Measurements from ENCODE around the gene ADAM8. TPM values are rescaled to one million over a fixed set of nuclear protein-coding genes. Genes with fewer than 3 reads are reported as not detected.

The ADAM8 gene
- total RNA-seq, 2 donors from 2014 or later, result 2.3 to 2.8 TPM

GRCh38 chr10:133258818-133259601 is 17.7 kb downstream of the ADAM8 start:
- intact Hi-C loops (cut with DNase I, micrococcal nuclease), result no loop called here
- DNase-seq, result peak in 1 of 2 donors; percentile 70
- no peak for ATAC-seq

DNA sequence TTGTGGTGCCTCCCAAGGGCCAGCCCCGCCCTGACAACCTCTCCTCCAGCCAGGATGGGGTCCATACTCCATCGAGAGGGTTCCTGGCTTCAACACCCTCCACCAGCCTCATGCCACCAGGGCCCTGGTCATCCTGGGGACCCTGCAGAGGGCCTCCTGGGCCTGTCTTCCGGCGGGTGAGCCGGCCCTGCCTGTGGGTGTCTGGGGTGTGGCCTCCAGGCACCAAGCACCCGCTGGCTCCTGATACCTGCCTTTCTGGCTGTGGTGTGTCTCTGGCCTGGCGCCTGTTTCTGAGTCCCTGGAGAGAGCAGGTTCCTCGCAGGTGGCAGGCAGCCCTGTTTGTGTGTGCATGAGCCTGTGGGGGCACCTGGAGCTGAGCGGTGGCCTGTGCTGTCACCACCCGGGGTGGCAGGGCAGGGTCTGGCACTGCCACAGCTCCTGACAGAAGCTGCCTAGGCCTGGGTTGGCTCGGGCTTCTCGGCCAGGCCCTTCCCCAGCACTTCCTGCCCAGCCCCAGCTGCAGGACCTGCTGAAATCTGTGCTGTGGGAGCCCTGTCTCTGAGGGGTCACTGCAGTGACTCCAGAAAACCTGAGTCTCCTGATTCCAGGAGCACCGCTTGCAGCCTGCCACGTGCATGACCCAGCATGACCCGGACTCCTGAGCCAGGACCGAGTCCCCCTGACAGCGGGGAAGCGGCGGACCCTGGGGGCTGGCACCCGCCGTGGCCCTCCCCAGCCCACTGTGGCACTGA is 18.4 kb downstream of the ADAM8 start:
- intact Hi-C loops (cut with DNase I, micrococcal nuclease), result no loop called here
- ATAC-seq, result peak; percentile 41
- DNase-seq, result peak; percentile 54 to 64

DNA sequence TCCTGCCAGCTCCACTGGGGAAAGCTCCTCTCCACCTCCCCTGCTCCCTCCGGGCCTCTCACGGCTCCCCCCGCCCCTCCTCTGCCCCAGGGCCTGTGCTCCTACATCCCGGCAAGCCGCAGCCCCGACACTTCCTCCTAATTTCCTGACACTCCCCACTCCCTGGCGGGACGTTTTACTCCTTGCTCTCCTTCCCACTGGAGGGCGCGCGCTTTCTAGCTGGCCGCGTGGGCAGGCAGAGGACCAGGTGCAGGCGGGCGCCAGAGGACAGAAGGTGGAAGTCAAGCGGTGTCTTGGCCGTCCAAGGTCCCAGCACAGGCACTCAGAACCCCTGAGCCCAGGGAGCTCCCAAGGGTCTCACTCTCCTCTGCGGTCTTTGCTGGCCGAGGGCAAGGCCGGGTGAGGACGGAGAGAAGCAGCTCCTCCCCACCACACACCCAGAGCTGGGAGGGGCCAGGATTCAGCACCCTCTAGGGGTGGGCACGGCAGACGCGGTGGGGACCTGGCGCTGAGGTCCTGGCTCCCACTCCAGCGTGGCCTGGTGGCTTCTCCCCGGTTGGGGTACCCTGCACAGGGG is 19.1 kb downstream of the ADAM8 start:
- intact Hi-C loops (cut with DNase I, micrococcal nuclease), result no loop called here
- DNase-seq, result peak; percentile 84 to 89
- peak; percentile 66 for ATAC-seq

GRCh38 chr10:133255323-133255722 is 21.3 kb downstream of the ADAM8 start:
- intact Hi-C loops (cut with DNase I, micrococcal nuclease), result no loop called here
- ATAC-seq (no peak), DNase-seq (no peak)

DNA sequence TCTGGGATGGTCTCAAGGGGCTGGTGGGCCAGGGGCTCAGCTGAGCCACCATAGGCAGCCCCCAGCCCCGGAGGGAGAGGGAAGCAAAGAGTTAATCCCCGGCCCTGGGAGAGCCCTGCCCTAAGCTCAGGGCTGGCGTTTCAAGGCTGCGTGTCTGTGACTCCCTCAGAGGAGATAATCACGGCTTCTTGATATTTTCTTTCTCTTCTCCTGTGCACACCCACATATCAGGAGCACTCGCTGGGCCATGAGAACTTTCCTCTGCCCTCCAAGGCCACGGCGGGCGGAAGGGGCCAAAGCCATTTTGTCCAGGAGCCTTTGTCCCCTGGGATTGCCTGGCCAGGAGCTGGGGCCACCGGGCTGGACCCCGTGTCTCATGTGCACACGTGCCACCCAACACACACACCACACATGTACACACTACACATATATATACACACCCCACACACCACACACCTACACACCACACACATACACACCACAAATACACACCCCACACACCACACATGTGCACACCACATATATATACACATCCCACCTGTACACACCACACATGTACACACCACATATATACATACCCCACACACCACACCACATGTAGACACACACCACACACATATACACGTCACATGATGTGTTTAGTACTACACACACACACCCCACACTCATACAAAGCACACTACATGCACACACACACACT is 22.1 kb downstream of the ADAM8 start:
- no peak for DNase-seq
- no peak for ATAC-seq
- intact Hi-C loops (cut with DNase I, micrococcal nuclease), result no loop called here

GRCh38 chr10:133253361-133253955 is 23.2 kb downstream of the ADAM8 start:
- intact Hi-C loops (cut with DNase I, micrococcal nuclease), result no loop called here
- ATAC-seq (no peak), DNase-seq (no peak)

GRCh38 chr10:133252223-133252552 is 24.5 kb downstream of the ADAM8 start:
- intact Hi-C loops (cut with DNase I, micrococcal nuclease), result no loop called here
- ATAC-seq, result no peak
- DNase-seq, result no peak

DNA sequence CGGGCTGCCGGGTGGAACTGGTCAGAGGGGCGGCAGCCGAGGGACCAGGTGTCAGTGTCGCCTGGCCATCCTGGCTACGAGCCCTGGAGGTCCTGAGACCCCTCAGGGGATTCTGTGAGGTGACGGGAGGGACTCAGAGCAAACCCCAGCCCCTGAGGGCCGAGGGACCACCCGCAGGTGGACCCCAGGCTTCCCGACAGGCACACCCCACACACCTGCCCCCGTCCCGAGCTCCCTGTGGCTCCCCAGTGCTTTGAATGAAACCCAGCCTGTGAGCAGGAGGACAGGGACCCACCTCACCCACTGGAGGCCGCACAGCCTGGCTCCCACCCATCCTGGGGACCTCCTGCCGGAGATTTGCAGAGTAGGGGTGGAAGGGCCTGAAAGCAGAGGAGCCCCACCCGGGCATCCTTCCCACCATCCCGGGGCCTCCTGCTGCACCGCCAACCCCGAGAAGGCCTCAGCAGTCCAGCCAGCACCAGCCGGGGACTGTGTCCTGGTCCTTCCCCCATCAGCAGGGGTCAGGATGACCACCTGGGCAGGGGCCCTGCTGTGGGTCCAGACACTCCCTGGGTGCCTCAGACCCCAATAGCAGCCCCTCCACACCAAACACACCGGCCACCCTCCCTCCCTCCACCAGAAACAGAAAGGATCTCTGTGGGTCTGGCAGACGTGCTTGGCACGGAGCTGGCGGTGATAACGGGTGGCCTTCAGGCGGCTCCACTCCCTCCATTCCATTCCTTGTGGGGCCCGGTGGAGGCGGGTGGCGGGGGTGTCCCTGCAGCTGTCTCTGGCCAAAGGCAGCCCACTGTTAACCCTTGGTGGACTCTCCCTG is 25.1 kb downstream of the ADAM8 start:
- ATAC-seq, result no peak
- DNase-seq, result no peak
- intact Hi-C loops (cut with DNase I, micrococcal nuclease), result no loop called here

DNA sequence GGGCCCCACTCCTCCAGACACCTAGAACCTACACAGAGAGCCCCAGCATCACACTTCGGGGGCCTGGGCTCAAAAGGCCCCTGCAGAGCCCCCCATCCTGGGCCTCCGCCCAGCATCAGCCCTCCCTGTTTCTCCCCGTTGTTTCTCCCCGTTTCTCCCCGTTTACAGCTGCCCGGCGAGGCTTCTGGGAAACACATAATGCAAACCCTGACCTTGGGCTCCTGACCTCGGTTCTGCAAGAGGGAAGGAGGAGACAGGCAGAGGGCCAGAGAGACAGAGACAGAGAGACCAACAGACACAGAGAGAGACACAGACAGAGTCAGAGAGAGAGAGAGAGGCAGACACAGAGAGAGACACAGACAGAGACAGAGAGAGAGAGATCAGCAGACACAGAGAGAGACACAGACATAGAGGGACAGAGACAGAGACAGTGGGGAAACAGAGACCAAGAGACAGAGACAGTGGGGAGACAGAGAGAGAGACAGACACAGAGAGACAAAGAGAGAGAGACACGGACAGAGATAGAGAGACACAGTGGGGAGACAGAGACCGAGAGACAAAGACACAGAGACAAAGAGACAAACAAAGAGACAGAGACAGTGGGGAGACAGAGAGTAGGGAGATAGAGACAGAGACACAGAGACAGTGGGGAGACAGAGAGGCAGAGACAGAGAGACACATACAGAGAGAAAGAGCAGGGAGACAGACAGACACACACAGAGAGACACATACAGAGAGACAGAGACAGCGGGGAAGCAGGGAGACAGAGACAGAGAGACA is 26.5 kb downstream of the ADAM8 start:
- no peak for ATAC-seq
- intact Hi-C loops (cut with DNase I, micrococcal nuclease), result no loop called here
- no peak for DNase-seq

GRCh38 chr10:133249094-133249780 is 27.4 kb downstream of the ADAM8 start:
- intact Hi-C loops (cut with DNase I, micrococcal nuclease), result no loop called here
- no peak for ATAC-seq

DNA sequence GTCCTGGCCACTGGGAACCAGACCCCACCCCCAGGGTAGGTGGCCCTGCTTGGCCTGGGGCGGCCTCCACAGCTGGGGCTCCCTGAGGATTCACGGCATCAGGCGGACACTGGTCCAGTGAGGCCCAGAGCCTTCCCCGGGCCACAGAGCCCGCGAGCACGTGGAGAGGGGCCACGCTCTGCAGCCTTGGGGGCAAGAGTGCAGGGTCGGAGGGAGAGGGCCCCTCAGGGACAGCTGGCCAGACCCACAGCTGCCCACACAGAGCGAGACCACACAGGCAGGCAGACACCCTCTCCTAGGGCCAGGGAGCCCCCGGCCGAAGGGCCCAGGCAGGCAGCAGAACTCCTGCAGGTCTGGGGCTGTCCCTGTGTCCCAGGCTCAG is 28.3 kb downstream of the ADAM8 start:
- intact Hi-C loops (cut with DNase I, micrococcal nuclease), result no loop called here
- DNase-seq, result no peak
- ATAC-seq, result no peak

More at GRCh38 chr10:133249094-133249780, 27.4 kb downstream of the ADAM8 start:
- DNase-seq, result no peak

DNA sequence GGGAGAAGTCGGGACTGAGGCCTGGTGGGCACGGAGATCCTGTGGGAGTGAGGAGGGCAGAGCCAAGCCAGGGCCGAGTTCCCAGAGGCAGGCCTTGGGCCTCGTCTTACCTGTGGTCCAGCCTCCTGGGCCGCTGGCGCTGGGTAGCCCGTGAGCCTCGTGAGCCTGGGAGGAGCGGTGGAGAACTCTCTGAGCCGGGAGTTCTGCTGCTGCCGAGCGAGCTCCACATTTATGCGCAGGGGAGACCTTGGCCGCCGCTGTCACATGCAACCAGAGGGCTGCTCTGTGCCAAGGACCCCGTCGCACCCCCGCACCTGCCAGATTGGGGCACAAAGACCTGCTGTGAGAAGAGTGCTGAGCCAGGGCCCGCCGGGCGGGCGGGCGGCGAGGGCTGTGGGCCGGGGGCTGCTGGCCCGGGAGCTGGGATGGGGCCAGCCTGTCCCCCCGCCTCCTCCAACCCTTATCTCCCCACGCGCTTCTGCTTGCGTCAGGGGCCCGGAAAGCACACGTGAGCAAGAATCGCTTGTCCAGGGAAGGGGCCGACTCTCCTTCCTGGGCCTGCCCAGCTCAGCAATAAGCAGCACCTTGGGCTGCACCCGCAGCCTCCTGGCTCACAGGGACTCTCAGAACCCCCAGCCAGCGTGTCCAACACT is 28.9 kb downstream of the ADAM8 start:
- ATAC-seq (no peak), DNase-seq (no peak)
- intact Hi-C loops (cut with DNase I, micrococcal nuclease), result no loop called here

DNA sequence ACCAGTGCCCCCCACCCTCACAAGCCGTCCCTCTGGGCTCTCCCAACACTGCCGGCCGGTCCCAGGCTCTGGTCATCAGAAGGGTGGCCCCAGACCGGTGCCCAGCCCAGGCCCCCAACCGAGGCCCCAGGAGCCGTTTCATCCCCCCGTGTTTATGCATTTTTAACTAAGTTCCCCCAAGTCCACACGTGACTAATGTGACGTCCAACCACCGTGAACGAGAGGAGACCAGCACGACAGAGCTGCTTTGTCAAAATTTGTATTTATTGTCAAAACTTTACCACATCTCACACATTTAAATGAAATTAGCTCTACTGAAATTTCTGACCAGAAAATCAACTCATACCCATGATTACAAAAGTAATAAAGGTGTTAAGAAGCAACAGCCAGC is 30.4 kb downstream of the ADAM8 start:
- no peak for ATAC-seq
- intact Hi-C loops (cut with DNase I, micrococcal nuclease), result no loop called here
- no peak for DNase-seq

DNA sequence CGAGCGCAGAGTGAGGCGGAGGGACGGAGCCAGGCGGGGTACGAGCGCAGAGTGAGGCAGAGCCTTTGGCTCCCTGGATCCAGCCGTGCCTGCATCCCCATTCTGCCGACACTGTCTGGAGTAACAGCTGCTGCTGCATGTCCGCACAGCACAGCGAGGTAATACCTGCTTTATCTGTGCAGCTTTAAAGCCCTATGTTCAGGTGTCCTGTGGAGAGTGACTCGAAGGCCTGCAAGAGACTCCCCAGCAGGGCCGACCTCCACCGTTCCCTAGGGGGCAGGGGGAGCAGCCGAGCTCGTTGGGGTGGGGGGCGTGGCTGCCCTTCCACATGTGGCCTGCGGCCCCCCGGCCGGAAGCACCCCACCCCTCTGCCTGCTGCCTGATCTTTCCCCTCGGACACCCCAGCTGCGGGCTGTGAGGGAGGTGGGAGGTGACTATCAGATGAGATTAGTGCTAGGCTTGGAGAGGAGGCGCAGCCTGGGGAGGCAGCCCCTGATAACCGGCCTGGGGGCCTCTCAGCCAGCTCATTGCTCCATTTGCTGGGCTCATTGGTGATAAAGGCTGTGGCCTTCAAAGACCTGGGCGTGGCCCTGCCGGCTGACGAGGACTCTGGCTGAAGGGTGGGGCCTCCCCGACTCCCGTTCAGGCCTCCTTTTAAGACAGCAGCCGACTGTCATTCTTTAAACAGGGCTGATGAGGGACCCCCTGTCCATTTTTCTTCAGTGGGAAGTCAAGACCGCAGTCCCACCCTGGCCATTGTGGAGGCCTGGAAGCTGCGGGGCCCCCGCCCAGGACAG is 31.0 kb downstream of the ADAM8 start:
- peak; percentile 54 to 67 for DNase-seq

DNA sequence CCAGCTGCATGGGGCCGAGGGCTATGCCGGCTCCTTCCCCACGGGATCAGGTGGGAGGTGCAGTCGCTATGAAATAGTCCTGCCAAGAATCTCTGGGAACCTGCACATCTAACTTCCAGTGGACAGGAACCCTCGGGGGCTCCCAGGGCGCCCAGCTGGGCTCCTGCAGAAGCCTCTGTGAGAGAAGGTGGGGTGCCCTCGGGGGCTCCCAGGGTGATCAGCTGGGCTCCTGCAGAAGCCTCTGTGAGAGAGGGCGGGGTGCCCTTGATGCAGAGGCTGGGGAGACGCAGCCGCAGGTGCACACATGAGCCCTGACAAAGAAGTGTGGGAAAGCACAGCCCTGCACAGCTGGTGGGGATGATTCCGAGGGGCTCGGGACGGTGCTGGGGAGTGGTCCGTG is 33.1 kb downstream of the ADAM8 start:
- intact Hi-C loops (cut with DNase I, micrococcal nuclease), result no loop called here
- no peak for DNase-seq
- no peak for ATAC-seq

More for the DNA sequence above, 31.0 kb downstream of the ADAM8 start:
- intact Hi-C loops (cut with DNase I, micrococcal nuclease), result no loop called here
- peak; percentile 90 for ATAC-seq

Data from left colon (tissue), 2 donors.